Loucy (cell line): ENCODE data around the gene SYNM.

Experiments used
- EZH2phosphoT487 ChIP-seq: fragments of 200-600 bp; IDR thresholded peaks from 2 replicates; pipeline ENCODE4 v1.6.1; 2018; ENCODE audit warnings: antibody characterized with exemption, mild to moderate bottlenecking, moderate library complexity, borderline replicate concordance
- TF ChIP-seq, protein P1 (sequence below): fragments of 200-600 bp; sonication (generic); conservative IDR thresholded peaks from 2 replicates; pipeline ENCODE4 v1.5.1; 2014; ENCODE audit warnings: mild to moderate bottlenecking, antibody characterized with exemption, low read length

DNA sequence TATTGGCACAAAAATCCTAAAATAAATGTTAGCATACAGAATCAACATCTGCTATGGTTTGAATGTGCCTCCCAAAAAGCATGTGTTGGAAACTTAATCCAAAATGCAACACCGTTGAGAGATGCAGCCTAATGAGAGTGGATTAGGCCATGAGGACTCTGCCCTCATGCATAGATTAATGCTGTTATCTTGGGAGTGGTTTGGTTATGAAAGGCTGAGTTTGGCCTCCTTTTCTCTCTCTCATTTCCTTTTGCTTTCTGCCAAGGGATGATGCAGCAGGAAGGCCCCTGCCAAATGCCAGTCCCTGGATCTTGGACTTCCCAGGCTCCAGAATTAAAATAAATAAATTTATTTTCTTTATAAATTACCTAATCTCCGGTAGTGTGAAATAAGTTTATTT lies 49.4 kb downstream of the SYNM start:
- TF ChIP-seq, protein P1, sequence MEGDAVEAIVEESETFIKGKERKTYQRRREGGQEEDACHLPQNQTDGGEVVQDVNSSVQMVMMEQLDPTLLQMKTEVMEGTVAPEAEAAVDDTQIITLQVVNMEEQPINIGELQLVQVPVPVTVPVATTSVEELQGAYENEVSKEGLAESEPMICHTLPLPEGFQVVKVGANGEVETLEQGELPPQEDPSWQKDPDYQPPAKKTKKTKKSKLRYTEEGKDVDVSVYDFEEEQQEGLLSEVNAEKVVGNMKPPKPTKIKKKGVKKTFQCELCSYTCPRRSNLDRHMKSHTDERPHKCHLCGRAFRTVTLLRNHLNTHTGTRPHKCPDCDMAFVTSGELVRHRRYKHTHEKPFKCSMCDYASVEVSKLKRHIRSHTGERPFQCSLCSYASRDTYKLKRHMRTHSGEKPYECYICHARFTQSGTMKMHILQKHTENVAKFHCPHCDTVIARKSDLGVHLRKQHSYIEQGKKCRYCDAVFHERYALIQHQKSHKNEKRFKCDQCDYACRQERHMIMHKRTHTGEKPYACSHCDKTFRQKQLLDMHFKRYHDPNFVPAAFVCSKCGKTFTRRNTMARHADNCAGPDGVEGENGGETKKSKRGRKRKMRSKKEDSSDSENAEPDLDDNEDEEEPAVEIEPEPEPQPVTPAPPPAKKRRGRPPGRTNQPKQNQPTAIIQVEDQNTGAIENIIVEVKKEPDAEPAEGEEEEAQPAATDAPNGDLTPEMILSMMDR, result no peak
- no peak for TF ChIP-seq EZH2phosphoT487
